ENCODE data around the gene CREB3L2.

CREB3L2 gene

DNA sequence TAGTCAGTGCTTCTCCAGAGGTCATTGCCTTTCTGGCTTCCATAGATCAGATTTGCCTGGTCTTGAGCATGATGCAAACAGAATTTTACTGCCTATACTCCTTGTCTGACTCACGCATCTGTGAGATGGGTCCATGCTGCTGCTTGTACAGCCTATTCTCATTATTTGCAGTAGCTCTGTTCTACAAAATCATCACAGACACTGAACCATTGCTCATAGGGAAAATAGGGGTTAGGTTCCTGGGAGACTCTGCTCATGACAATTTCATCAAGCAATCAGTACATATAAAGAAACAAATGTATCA lies 7.4 kb upstream of the CREB3L2 start:
- Histone ChIP-seq H3K9ac (ENCODE audit: low read length) (no peak overlapping the region), H3K4me3 (ENCODE audit: low read length) (no peak overlapping the region), H3K9me3 (ENCODE audit: control insufficient read depth, low read length) (no peaks in the 10 kb centered on the region), H3K27me3 (replicated peaks; ENCODE audit: control insufficient read depth, insufficient read depth, low read length) (no peaks in the 10 kb centered on the region), H3K36me3 (ENCODE audit: control insufficient read depth, insufficient read depth, low read length, severe bottlenecking) (no peaks in the 10 kb centered on the region), H3K4me1 (ENCODE audit: control insufficient read depth, insufficient read depth, low read length) (no peaks in the 10 kb centered on the region)
- DNase-seq (ENCODE audit: low read depth), result no peak

DNA sequence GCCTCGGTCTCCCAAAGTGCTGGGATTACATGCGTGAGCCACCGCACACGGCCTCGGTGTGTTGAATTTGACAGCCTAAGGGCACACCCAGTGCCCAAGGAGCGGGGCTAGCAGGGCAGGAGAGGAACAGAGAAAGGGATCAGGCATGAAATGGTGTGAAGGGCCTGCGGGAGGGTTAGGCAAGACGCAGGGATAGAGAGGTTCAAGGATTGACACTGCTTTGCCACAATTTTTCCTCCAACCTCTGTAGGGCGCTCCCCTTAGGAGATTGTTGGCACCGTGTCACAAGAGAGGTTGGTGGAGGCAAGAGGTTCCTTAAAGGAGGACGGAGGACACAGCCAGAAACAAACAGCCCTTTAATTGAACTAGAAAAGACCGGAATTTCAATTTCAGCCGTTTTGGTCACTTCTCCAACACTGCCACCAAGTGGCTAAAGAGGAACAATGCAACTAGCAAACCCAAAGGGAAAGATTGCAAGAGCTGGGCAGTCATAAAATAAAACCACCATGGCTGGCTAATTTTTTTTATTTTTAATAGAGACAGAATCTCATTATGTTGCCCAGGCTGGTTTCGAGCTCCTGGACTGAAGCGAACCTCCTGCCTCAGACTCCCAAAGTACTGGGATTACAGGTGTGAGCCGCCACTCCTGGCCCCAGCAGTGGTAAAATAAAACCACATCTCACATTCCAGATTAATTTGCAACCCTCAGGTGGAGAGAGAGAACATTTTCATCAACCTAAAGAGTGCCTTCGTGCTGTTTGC lies 6.9 kb upstream of the CREB3L2 start:
- peak; percentile 87 for DNase-seq (ENCODE audit: low read depth)
- Histone ChIP-seq H3K4me1 (ENCODE audit: control insufficient read depth, insufficient read depth, low read length) (no peaks in the 10 kb centered on the region), H3K9ac (ENCODE audit: low read length) (peak overlapping the region; percentile 56), H3K27me3 (replicated peaks; ENCODE audit: control insufficient read depth, insufficient read depth, low read length) (no peaks in the 10 kb centered on the region), H3K36me3 (ENCODE audit: control insufficient read depth, insufficient read depth, low read length, severe bottlenecking) (no peaks in the 10 kb centered on the region), H3K4me3 (ENCODE audit: low read length) (no peak overlapping the region), H3K9me3 (ENCODE audit: control insufficient read depth, low read length) (no peaks in the 10 kb centered on the region)

DNA sequence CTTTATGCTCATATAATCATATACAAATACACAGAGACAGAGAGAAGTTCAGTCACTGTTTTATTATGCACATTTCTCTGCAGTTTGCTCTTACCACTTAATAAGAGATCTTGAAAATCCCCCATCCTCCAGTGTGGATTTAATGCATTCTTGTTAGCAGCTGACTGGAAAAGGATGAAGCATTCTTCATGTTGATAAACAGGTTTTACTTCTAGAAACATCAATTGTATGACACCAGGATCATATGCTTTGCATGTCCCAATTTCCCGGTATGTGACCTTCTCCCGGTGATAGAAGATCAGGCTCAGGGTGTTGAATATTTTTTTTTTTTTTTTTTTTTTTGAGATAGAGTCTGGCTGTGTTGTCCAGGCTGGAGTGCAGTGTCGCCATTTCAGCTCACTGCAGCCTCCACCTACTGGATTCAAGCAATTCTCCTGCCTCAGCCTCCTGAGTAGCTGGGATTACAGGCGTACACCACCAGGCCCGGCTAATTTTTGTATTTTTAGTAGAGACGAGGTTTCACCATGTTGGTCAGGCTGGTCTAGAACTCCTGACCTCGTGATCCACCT lies 6.2 kb upstream of the CREB3L2 start:
- Histone ChIP-seq H3K9me3 (ENCODE audit: control insufficient read depth, low read length) (no peaks in the 10 kb centered on the region), H3K36me3 (ENCODE audit: control insufficient read depth, insufficient read depth, low read length, severe bottlenecking) (no peaks in the 10 kb centered on the region), H3K4me3 (ENCODE audit: low read length) (no peak overlapping the region), H3K27me3 (replicated peaks; ENCODE audit: control insufficient read depth, insufficient read depth, low read length) (no peaks in the 10 kb centered on the region), H3K4me1 (ENCODE audit: control insufficient read depth, insufficient read depth, low read length) (no peaks in the 10 kb centered on the region), H3K9ac (ENCODE audit: low read length) (no peak overlapping the region)
- no peak for DNase-seq (ENCODE audit: low read depth)

DNA sequence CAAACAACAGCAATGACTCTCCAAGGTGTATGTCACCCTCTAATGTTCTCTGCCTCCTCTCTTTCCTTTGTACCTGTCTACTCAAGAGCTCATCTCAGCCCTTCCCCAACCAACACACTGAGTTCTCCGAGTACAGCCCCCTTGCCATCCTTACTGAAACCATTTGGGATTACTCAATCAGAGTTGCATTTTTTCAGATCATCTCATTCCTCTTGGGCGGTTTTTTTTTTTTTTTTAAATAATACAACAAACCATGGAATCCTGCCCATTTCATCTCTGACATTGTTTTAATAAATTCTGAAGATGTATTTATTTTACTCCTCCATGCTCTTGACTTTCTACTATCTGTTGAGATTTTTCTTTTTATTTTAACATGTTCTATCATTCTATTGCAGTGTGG lies 4.2 kb upstream of the CREB3L2 start:
- Histone ChIP-seq H3K27me3 (replicated peaks; ENCODE audit: control insufficient read depth, insufficient read depth, low read length) (no peaks in the 10 kb centered on the region), H3K4me1 (ENCODE audit: control insufficient read depth, insufficient read depth, low read length) (no peaks in the 10 kb centered on the region), H3K9me3 (ENCODE audit: control insufficient read depth, low read length) (no peaks in the 10 kb centered on the region), H3K4me3 (ENCODE audit: low read length) (no peak overlapping the region), H3K9ac (ENCODE audit: low read length) (no peak overlapping the region), H3K36me3 (ENCODE audit: control insufficient read depth, insufficient read depth, low read length, severe bottlenecking) (no peaks in the 10 kb centered on the region)
- DNase-seq (ENCODE audit: low read depth), result no peak

DNA sequence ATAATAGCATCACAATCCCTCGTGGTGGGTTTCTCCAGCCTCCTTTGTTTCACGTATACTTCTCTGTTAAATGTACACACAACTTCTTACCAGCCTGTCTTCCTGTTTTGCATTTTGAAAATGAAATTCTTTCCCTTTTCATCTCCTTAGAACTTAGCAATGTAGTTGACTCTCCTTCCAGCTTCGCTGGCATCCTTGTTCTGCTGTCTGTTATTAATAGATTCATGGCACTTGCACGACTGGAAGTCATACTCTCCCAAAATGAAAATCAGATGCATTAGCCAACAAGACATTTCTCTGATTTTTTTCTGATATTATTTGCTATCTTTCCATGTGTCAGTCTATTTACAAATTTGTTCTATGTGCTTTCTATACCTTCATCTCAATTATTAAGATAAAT lies 3.0 kb upstream of the CREB3L2 start:
- no peaks in the 10 kb centered on the region for H3K27me3 ChIP-seq (replicated peaks; ENCODE audit: control insufficient read depth, insufficient read depth, low read length)
- H3K4me3 ChIP-seq (ENCODE audit: low read length), result no peak overlapping the region
- no peak for DNase-seq (ENCODE audit: low read depth)

DNA sequence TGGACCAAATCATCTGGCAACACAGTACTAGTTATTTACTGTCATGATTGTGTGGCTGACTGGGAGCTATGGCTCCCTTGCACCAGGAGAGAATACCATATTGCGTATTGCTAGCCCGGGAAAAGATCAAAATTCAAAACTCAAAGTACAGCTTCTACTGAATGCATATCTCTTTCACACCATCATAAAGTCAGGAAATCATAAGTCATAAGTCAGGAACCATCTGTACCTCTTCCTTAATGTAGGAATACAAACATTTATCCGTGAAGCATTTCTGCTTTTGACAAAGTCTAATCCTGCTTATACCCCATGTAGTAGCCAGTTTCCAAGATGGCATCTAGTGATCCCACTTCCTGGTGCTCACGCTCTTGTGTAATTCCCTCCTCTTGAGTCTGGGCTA lies 2.2 kb upstream of the CREB3L2 start:
- Histone ChIP-seq H3K27me3 (replicated peaks; ENCODE audit: control insufficient read depth, insufficient read depth, low read length) (no peaks in the 10 kb centered on the region), H3K36me3 (ENCODE audit: control insufficient read depth, insufficient read depth, low read length, severe bottlenecking) (no peaks in the 10 kb centered on the region), H3K9ac (ENCODE audit: low read length) (no peak overlapping the region), H3K4me1 (ENCODE audit: control insufficient read depth, insufficient read depth, low read length) (peaks cover 10% of the 10 kb centered on the region), H3K4me3 (ENCODE audit: low read length) (no peak overlapping the region), H3K9me3 (ENCODE audit: control insufficient read depth, low read length) (no peaks in the 10 kb centered on the region)
- no peak for DNase-seq (ENCODE audit: low read depth)

More for the DNA sequence above, 3.0 kb upstream of the CREB3L2 start:
- no peaks in the 10 kb centered on the region for H3K9me3 ChIP-seq (ENCODE audit: control insufficient read depth, low read length)
- no peak overlapping the region for H3K9ac ChIP-seq (ENCODE audit: low read length)
- no peaks in the 10 kb centered on the region for H3K36me3 ChIP-seq (ENCODE audit: control insufficient read depth, insufficient read depth, low read length, severe bottlenecking)
- peaks cover 1% of the 10 kb centered on the region for H3K4me1 ChIP-seq (ENCODE audit: control insufficient read depth, insufficient read depth, low read length)

DNA sequence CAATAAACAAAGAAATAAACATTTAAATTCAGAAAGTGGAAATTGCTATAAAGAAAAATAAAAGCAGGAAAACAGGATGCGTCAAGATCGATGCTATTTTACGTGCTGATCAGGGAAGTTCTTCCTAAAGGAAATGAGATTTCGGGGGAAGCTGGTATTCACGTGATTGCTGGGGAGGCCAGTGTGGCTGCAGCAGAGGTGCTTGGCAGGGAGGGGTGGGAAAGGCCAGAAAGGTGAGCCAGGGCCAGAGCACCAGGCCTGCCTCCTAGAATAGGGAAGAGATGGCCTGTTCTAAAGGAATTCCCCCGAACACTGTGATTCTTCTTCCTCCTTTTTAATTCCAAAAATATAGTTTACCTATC lies 923 bp upstream of the CREB3L2 start:
- H3K4me1 ChIP-seq (ENCODE audit: control insufficient read depth, insufficient read depth, low read length), result peaks cover 22% of the 10 kb centered on the region
- H3K27me3 ChIP-seq (replicated peaks; ENCODE audit: control insufficient read depth, insufficient read depth, low read length), result no peaks in the 10 kb centered on the region
- no peaks in the 10 kb centered on the region for H3K36me3 ChIP-seq (ENCODE audit: control insufficient read depth, insufficient read depth, low read length, severe bottlenecking)
- no peaks in the 10 kb centered on the region for H3K9me3 ChIP-seq (ENCODE audit: control insufficient read depth, low read length)
- peak overlapping the region; percentile 47 for H3K4me3 ChIP-seq (ENCODE audit: low read length)
- DNase-seq (ENCODE audit: low read depth), result no peak
- H3K9ac ChIP-seq (ENCODE audit: low read length), result peak overlapping the region; percentile 36

DNA sequence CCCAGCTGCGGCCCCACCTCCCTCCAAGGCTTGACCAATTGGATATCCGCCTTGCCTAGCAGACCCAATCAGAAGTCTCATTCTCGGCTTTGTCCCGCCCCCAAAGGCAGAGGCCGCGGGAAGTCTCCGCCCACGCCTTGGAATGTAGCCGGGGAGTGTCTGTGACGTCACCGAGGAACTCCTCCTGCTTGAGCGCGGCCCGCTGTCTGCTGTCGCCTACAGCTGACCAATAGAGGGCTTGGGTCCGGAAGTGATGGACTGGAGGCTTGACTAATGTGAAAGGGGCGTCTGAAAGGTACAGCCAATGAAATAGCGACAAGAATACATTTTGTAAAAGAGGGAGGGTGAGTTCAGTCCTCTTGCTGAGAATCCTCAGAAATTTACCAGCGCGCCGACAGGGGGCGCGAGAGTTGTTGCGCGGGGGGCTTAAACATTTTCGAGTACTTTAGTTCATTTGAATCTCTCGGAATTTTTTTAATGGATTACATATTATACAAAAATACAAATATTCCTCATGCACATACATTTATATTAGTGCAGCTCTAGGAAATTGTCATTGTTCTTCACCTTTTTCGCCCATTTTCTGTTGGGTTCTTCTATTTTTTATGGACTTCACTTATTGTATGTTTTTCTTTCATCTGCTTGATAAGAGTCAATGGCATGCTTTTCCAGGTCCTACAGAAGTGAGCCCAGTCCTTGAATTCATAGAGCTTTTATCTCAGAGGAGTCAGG lies 376 bp upstream of the CREB3L2 start:
- peak; percentile 100 for DNase-seq (ENCODE audit: low read depth)
- Histone ChIP-seq H3K4me3 (ENCODE audit: low read length) (peak overlapping the region; percentile 97), H3K36me3 (ENCODE audit: control insufficient read depth, insufficient read depth, low read length, severe bottlenecking) (no peaks in the 10 kb centered on the region), H3K9ac (ENCODE audit: low read length) (peak overlapping the region; percentile 96), H3K4me1 (ENCODE audit: control insufficient read depth, insufficient read depth, low read length) (peaks cover 24% of the 10 kb centered on the region), H3K27me3 (replicated peaks; ENCODE audit: control insufficient read depth, insufficient read depth, low read length) (no peaks in the 10 kb centered on the region), H3K9me3 (ENCODE audit: control insufficient read depth, low read length) (no peaks in the 10 kb centered on the region)

DNA sequence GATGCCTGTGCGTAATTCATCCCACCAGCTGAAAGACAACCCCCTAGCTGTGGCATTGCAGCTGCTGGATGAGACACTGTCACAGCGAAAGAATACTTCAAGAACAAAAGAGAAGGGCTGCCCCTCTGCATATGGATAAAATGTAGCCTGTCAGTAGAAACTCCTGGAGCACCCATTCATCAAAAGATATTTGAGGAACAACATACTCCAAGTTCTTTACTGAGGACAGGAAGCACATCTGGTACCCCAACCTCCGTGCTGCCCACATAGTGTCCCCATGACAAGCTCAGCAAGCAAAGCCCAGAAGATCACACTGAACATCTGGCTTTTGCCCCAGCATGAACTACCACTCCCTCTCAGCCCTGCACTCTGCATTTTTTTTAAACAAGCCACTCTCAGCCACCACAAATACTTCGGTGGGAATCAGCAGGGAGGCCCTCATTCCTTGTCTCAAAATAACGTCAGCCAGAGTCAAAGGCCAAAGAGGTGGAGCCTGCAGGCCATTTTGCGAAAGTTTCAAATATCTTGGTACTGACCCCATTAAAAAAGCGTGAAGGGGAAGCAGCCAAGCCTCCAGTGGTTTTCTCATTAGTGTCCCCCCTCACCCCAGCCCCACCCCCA lies 1.7 kb downstream of the CREB3L2 start:
- H3K4me1 ChIP-seq (ENCODE audit: control insufficient read depth, insufficient read depth, low read length), result peaks cover 40% of the 10 kb centered on the region
- DNase-seq (ENCODE audit: low read depth), result peak; percentile 96
- H3K9ac ChIP-seq (ENCODE audit: low read length), result peak overlapping the region; percentile 96
- H3K36me3 ChIP-seq (ENCODE audit: control insufficient read depth, insufficient read depth, low read length, severe bottlenecking), result no peaks in the 10 kb centered on the region
- peak overlapping the region; percentile 97 for H3K4me3 ChIP-seq (ENCODE audit: low read length)
- H3K27me3 ChIP-seq (replicated peaks; ENCODE audit: control insufficient read depth, insufficient read depth, low read length), result no peaks in the 10 kb centered on the region
- no peaks in the 10 kb centered on the region for H3K9me3 ChIP-seq (ENCODE audit: control insufficient read depth, low read length)

DNA sequence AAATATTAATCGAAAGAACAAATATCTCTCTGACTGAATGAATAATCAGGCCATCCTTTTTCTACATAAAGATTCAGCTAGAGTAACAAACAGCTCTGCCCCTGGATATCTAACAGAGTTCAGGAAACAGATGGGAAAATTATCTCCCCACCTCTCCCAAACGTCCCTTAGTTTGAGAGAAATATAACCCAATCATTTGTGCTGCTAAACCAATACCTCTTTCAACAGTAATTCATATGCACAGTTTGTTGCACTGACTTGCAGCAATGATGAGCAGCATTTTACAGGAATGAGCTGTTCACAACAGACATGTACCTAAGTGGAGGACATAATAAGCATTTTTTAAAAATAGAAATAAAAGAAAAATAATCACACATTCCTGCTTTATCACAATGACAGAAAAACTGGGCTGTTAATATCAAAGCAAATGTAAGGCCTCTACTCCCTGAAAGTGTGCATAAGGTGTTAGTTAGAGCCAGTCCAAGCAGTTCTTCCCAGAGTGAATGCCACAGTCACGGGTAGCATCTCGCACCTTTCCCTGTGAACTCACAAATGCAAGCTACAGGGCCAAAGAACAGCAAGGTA lies 2.3 kb downstream of the CREB3L2 start:
- H3K27me3 ChIP-seq (replicated peaks; ENCODE audit: control insufficient read depth, insufficient read depth, low read length), result no peaks in the 10 kb centered on the region
- DNase-seq (ENCODE audit: low read depth), result no peak
- no peaks in the 10 kb centered on the region for H3K9me3 ChIP-seq (ENCODE audit: control insufficient read depth, low read length)
- H3K9ac ChIP-seq (ENCODE audit: low read length), result peak overlapping the region; percentile 96
- H3K4me3 ChIP-seq (ENCODE audit: low read length), result peak overlapping the region; percentile 97
- H3K36me3 ChIP-seq (ENCODE audit: control insufficient read depth, insufficient read depth, low read length, severe bottlenecking), result no peaks in the 10 kb centered on the region
- H3K4me1 ChIP-seq (ENCODE audit: control insufficient read depth, insufficient read depth, low read length), result peaks cover 40% of the 10 kb centered on the region

DNA sequence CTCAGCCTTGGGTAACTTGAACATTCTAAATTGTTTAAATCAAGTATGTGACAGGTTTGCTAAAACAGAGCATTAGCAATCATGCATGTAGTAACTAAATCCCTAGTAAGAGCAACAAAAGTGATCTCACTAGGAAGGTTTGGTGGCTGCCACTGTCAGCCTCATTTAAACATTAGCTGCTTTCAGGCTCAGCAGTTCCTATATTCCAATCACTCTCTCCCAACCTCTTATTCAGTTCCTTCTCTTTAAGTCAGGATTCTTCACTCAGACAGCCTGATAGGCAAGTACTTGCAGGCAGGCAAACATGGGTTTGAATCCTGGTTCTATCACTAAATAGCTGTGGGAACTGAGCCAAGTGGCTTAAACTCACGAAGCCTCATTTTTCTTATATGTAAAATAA lies 3.6 kb downstream of the CREB3L2 start:
- Histone ChIP-seq H3K36me3 (ENCODE audit: control insufficient read depth, insufficient read depth, low read length, severe bottlenecking) (no peaks in the 10 kb centered on the region), H3K27me3 (replicated peaks; ENCODE audit: control insufficient read depth, insufficient read depth, low read length) (no peaks in the 10 kb centered on the region), H3K4me3 (ENCODE audit: low read length) (peak overlapping the region; percentile 97), H3K9me3 (ENCODE audit: control insufficient read depth, low read length) (no peaks in the 10 kb centered on the region), H3K4me1 (ENCODE audit: control insufficient read depth, insufficient read depth, low read length) (peaks cover 45% of the 10 kb centered on the region), H3K9ac (ENCODE audit: low read length) (peak overlapping the region; percentile 20)
- DNase-seq (ENCODE audit: low read depth), result no peak

Measured in adipocyte (in vitro differentiated cells).